ENCODE data around the gene QKI. TPM values are rescaled to one million over a fixed set of nuclear protein-coding genes. Genes with fewer than 3 reads are reported as not detected.

Gene QKI
- total RNA-seq, 1 experiment from 2014 or later, result 64.3 TPM

GRCh38 chr6:163602851-163603250 lies 188.3 kb downstream of the QKI start:
- TF ChIP-seq, protein P1, sequence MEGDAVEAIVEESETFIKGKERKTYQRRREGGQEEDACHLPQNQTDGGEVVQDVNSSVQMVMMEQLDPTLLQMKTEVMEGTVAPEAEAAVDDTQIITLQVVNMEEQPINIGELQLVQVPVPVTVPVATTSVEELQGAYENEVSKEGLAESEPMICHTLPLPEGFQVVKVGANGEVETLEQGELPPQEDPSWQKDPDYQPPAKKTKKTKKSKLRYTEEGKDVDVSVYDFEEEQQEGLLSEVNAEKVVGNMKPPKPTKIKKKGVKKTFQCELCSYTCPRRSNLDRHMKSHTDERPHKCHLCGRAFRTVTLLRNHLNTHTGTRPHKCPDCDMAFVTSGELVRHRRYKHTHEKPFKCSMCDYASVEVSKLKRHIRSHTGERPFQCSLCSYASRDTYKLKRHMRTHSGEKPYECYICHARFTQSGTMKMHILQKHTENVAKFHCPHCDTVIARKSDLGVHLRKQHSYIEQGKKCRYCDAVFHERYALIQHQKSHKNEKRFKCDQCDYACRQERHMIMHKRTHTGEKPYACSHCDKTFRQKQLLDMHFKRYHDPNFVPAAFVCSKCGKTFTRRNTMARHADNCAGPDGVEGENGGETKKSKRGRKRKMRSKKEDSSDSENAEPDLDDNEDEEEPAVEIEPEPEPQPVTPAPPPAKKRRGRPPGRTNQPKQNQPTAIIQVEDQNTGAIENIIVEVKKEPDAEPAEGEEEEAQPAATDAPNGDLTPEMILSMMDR (conservative IDR thresholded peaks at IDR 0.05; ENCODE audit: low read depth, low read length), result no peak
- no peak for TF ChIP-seq EZH2 (IDR thresholded peaks at IDR 0.05; ENCODE audit: low read length, unreplicated experiment)
- no peak for TF ChIP-seq EZH2phosphoT487 (IDR thresholded peaks at IDR 0.05; ENCODE audit: borderline replicate concordance, low read length)
- no peaks in the 10 kb centered on the region for H4K20me1 ChIP-seq (ENCODE audit: low read length)
- H3K36me3 ChIP-seq (ENCODE audit: low read depth, low read length), result no peaks in the 10 kb centered on the region
- no peaks in the 10 kb centered on the region for H3F3A ChIP-seq (ENCODE audit: low read length, unreplicated experiment)
- H3K9me3 ChIP-seq (ENCODE audit: low read length), result no peaks in the 10 kb centered on the region
- intact Hi-C loops (cut with micrococcal nuclease), result no loop called here
- no peak overlapping the region for H3K4me2 ChIP-seq (ENCODE audit: low read length)
- H2AFZ ChIP-seq (ENCODE audit: low read length), result no peak overlapping the region
- ChIA-PET CTCF (no interaction called here), POLR2A (ENCODE audit: unreplicated experiment) (no interaction called here)
- no peak for DNase-seq
- H3K9me2 ChIP-seq (replicated peaks; ENCODE audit: low read length), result no peaks in the 10 kb centered on the region
- H3K4me1 ChIP-seq (ENCODE audit: insufficient read depth, low read length), result no peaks in the 10 kb centered on the region
- no peak overlapping the region for H3K4me3 ChIP-seq (ENCODE audit: low read length)
- no peak overlapping the region for H3K27ac ChIP-seq (ENCODE audit: low read length)
- no peaks in the 10 kb centered on the region for H3K79me2 ChIP-seq (ENCODE audit: low read length)
- no peaks in the 10 kb centered on the region for H3K27me3 ChIP-seq (ENCODE audit: low read length)
- BruUV-seq (replicated peaks), result no TSS peak
- no peak overlapping the region for H3K9ac ChIP-seq (ENCODE audit: low read length)
- no peak for ATAC-seq

DNA sequence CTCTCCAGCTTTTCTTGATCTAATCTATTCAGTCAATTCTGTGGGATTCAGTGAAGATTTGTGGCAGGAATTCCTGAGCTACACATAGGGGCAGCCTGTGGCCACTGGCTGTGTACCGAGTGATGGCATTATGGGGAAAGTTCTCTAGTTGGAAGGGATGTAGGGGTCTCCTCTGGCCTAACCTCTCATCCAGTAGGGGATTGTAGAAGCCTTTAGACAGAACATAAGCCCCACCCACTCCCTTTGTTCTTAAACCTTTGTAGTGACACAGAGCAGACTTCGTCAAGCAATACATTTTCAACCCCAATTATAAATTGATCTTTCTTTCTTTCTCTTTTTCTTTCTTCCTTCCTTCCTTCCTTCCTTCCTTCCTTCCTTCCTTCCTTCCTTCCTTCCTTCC lies 188.9 kb downstream of the QKI start:
- no peak overlapping the region for H3K9ac ChIP-seq (ENCODE audit: low read length)
- H4K20me1 ChIP-seq (ENCODE audit: low read length), result no peaks in the 10 kb centered on the region
- no peak overlapping the region for H3K4me3 ChIP-seq (ENCODE audit: low read length)
- no peaks in the 10 kb centered on the region for H3K36me3 ChIP-seq (ENCODE audit: low read depth, low read length)
- DNase-seq (no peak), ATAC-seq (no peak)
- no peaks in the 10 kb centered on the region for H3K79me2 ChIP-seq (ENCODE audit: low read length)
- intact Hi-C loops (cut with micrococcal nuclease), result no loop called here
- no peak overlapping the region for H3K4me2 ChIP-seq (ENCODE audit: low read length)
- no peaks in the 10 kb centered on the region for H3K9me2 ChIP-seq (replicated peaks; ENCODE audit: low read length)
- no peak overlapping the region for H2AFZ ChIP-seq (ENCODE audit: low read length)
- no peak overlapping the region for H3K27ac ChIP-seq (ENCODE audit: low read length)
- no peaks in the 10 kb centered on the region for H3K9me3 ChIP-seq (ENCODE audit: low read length)
- H3K27me3 ChIP-seq (ENCODE audit: low read length), result no peaks in the 10 kb centered on the region
- ChIA-PET CTCF (no interaction called here), POLR2A (ENCODE audit: unreplicated experiment) (no interaction called here)
- no TSS peak for BruUV-seq (replicated peaks)
- no peaks in the 10 kb centered on the region for H3K4me1 ChIP-seq (ENCODE audit: insufficient read depth, low read length)
- no peaks in the 10 kb centered on the region for H3F3A ChIP-seq (ENCODE audit: low read length, unreplicated experiment)
- no peak for TF ChIP-seq EZH2phosphoT487 (IDR thresholded peaks at IDR 0.05; ENCODE audit: borderline replicate concordance, low read length)
- TF ChIP-seq, protein P1 (conservative IDR thresholded peaks at IDR 0.05; ENCODE audit: low read depth, low read length), result no peak
- no peak for TF ChIP-seq EZH2 (IDR thresholded peaks at IDR 0.05; ENCODE audit: low read length, unreplicated experiment)

- ChIA-PET CTCF (no interaction called here), POLR2A (ENCODE audit: unreplicated experiment) (no interaction called here)
- Histone ChIP-seq H3K4me2 (ENCODE audit: low read length) (no peak overlapping the region), H3K36me3 (ENCODE audit: low read depth, low read length) (no peaks in the 10 kb centered on the region), H3K79me2 (ENCODE audit: low read length) (no peaks in the 10 kb centered on the region), H3K9ac (ENCODE audit: low read length) (no peak overlapping the region), H3K27me3 (ENCODE audit: low read length) (no peaks in the 10 kb centered on the region), H3K9me3 (ENCODE audit: low read length) (no peaks in the 10 kb centered on the region), H3F3A (ENCODE audit: low read length, unreplicated experiment) (no peaks in the 10 kb centered on the region), H3K9me2 (replicated peaks; ENCODE audit: low read length) (no peaks in the 10 kb centered on the region), H3K4me1 (ENCODE audit: insufficient read depth, low read length) (no peaks in the 10 kb centered on the region), H3K4me3 (ENCODE audit: low read length) (no peak overlapping the region), H3K27ac (ENCODE audit: low read length) (no peak overlapping the region), H4K20me1 (ENCODE audit: low read length) (no peaks in the 10 kb centered on the region), H2AFZ (ENCODE audit: low read length) (no peak overlapping the region)
- BruUV-seq (replicated peaks), result no TSS peak
- ATAC-seq (no peak), DNase-seq (no peak)
- TF ChIP-seq EZH2phosphoT487 (IDR thresholded peaks at IDR 0.05; ENCODE audit: borderline replicate concordance, low read length) (no peak), EZH2 (IDR thresholded peaks at IDR 0.05; ENCODE audit: low read length, unreplicated experiment) (no peak)
- TF ChIP-seq, protein P1 (conservative IDR thresholded peaks at IDR 0.05; ENCODE audit: low read depth, low read length), result no peak
- intact Hi-C loops (cut with micrococcal nuclease), result no loop called here
These were observed 191.0 kb downstream of the QKI start for GRCh38 chr6:163605385-163606097.

Measured in PC-3 (cell line).